Measurements from ENCODE around the gene NFAT5.
A peak's percentile ranks its signal among the peaks of the same experiment; 100 is the strongest.
"Not testable (repeated sequence)": the region's sequence is repeated elsewhere in the genome, so short reads cannot be mapped to it uniquely, and the experiment has no call there.

The NFAT5 gene, protein sequence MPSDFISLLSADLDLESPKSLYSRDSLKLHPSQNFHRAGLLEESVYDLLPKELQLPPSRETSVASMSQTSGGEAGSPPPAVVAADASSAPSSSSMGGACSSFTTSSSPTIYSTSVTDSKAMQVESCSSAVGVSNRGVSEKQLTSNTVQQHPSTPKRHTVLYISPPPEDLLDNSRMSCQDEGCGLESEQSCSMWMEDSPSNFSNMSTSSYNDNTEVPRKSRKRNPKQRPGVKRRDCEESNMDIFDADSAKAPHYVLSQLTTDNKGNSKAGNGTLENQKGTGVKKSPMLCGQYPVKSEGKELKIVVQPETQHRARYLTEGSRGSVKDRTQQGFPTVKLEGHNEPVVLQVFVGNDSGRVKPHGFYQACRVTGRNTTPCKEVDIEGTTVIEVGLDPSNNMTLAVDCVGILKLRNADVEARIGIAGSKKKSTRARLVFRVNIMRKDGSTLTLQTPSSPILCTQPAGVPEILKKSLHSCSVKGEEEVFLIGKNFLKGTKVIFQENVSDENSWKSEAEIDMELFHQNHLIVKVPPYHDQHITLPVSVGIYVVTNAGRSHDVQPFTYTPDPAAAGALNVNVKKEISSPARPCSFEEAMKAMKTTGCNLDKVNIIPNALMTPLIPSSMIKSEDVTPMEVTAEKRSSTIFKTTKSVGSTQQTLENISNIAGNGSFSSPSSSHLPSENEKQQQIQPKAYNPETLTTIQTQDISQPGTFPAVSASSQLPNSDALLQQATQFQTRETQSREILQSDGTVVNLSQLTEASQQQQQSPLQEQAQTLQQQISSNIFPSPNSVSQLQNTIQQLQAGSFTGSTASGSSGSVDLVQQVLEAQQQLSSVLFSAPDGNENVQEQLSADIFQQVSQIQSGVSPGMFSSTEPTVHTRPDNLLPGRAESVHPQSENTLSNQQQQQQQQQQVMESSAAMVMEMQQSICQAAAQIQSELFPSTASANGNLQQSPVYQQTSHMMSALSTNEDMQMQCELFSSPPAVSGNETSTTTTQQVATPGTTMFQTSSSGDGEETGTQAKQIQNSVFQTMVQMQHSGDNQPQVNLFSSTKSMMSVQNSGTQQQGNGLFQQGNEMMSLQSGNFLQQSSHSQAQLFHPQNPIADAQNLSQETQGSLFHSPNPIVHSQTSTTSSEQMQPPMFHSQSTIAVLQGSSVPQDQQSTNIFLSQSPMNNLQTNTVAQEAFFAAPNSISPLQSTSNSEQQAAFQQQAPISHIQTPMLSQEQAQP (N-terminal part only)

DNA sequence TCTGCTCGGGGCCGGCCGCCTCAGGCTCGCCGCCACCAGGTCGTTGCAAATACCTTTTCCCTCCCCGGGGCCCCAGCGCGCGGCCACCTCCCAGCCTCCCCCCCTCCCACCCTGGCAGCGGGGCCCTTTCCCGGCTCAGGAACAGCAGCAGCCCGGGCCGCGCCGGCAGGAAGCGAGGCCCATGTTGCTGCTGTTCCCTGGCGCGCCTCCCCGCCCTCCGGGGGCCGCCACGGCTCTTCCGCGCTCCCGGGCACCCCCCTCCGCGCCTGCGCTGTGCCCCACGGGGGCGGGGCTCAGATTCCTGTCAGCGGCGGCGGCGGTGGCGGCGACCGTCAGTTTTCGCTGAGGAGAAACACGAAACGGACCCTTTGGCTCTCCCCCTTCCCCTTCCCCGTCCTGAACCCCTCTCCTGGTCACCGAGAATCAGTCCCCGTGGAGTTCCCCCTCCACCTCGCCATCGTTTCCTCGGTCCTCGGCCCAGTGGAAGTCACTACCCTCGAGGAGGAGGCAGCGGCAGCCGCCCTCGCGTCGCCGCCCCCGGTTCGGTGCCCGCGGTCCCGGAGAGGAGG, at the start of gene NFAT5:
NFAT5 (plus strand) TSS at position 296 of the 569 bp plus-strand sequence. CDS start 336 bp downstream, outside the sequence.
- peak; percentile 86 for DNase-seq

DNA sequence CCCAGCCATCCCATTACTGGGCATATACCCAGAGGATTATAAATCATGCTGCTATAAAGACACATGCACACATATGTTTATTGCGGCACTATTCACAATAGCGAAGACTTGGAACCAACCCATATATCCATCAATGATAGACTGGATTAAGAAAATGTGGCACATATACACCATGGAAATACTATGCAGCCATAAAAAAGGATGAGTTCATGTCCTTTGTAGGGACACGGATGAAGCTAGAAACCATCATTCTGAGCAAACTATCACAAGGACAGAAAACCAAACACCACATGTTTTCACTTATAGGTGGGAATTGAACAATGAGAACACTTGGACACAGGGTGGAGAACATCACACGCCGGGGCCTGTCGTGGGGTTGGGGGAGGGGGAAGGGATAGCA, 47.9 kb upstream of the NFAT5 start:
- DNase-seq, result not testable (repeated sequence)

DNA sequence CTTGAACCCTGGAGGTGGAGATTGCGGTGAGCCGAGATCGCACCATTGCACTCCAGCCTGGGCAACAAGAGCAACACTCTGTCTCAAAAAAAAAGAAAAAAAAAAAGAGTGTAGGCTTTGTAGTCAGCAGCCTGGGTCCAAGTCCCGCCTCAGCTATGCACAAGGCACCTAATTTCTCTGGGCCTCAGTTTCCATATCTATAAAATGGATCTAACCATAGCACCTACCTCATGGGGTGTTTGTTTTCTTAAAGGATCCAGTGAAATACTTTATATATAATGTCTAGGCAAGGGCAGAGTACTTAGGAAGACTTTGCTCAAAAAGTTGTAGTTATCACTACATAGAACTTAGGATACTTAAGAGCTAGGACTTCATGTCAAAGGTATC, 45.4 kb upstream of the NFAT5 start:
- no peak for DNase-seq

DNA sequence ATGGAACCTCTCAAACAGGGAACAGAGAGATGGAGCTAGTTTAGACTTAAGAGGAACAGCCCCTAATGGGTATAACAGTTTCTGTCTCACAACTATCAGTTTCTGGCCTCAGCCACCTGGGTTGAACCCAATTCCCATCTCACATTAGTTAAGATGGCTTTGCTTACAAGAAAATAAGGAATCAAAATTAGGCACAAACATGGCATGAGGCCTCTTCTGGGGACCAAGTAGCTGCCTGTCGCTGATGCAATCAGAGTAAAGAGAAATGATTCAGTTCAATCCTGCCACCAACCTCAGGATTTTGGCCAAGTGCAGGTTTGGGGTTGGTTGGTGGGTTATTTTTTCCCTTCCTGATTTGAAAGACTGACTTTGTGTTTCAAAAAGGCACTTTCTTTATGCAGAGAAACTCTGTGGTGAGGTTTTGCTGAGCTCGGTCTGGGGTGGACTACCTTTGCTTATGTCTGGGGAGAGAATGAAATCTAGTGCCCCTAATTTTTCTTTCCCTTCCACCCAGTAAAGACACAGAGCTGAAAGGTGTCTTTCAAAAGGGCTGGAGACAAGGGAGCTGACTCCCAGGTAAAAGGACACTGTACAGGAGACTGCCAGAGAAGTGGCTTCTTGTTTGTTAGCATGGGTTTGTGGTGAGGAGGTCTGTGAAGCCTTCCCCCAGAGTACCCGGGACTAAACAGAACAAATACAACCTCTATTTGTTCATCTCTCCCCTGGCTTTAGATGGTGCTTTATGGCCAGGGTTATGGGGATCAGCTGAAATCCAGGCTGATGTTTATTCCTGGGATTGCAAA, 44.8 kb upstream of the NFAT5 start:
- no peak for DNase-seq

DNA sequence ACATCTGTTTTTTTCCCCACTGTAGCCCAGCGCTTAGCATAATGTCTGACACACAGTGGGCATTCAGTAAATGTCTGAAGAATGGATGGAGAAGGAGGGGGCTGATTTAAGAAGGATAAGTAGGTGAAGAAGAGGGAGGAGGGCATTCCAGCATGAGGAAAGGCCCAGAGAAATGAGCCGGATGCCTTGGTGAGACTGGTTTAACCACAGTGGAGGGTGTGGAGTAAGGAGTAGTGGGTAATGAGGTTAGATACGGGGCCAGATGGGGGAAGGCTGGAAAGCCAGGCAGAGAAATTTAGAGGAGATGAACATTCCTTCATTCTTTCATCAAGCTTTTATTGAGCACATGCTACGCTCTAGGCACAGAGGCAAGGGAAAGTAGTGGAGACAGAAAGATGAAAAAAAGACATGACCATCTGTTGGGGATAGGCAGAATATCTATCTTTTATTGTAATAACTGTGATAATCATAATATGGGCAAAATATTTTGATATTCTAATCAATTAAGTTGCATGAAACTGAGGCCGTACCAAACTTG, 43.7 kb upstream of the NFAT5 start:
- DNase-seq, result no peak

DNA sequence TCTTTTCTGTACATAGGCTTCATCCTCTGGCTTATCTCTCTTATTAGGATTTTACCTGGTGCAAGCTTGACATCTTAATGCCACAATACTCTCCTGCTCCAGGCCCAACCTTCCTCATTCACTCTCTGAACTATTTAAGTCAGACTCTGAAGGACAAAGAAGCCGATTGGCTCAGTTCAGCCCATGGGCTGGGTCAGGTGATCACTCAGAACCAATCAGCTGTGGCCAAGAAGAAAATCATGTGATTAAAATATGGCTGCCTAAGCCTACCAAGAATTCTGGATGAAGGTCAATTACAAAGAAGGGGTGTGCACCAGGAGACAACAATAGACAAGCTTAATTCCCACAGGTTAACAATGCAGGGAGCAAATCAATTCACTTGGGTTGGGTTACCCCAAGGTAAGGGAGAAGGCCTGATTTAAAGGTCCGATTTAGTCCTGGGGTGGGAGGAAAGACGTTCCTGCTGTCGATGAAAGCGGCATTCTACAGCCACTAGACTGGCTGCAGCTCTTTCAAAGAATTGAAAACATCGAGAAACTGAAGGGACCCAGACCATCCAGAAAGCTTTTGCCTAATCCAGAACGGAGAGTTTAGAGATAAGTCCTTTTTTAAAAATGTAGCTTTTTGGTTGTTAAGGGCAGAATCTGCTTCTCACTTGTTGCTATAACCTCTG, 42.9 kb upstream of the NFAT5 start:
- no peak for DNase-seq

DNA sequence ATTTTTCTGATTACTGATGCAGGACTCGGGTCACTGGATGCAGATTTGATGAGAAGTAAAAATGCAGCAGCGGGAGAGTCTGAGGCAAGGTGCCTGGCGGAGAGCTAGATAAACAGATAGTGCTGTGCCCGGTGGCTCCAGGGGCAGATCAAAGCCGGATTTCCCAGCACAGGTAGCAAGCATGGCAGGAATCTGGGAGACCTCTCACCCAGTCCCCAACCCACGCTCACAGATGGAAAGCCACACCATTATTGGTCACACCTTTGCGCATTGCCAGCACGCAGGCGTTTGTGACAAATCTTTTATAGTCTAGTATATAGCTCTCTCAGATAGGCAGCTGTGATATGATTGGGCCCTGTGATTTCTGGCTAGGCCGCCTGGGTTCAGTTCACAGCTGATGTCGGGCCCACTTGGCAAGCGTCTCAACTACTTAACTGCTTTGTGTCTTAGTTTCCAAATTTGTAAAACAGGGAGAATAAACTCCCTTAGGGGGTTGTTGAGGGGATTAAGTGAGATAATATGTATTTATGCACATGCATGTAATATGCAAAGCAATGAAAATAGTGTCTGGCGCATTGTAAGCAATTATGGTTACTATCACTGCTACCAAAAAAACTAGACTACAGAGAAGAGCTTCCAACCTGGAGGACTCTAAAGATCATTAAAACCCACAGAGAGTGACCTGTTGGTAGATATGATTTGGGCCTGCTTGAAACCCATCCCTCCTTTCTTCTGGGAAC, 42.0 kb upstream of the NFAT5 start:
- no peak for DNase-seq

DNA sequence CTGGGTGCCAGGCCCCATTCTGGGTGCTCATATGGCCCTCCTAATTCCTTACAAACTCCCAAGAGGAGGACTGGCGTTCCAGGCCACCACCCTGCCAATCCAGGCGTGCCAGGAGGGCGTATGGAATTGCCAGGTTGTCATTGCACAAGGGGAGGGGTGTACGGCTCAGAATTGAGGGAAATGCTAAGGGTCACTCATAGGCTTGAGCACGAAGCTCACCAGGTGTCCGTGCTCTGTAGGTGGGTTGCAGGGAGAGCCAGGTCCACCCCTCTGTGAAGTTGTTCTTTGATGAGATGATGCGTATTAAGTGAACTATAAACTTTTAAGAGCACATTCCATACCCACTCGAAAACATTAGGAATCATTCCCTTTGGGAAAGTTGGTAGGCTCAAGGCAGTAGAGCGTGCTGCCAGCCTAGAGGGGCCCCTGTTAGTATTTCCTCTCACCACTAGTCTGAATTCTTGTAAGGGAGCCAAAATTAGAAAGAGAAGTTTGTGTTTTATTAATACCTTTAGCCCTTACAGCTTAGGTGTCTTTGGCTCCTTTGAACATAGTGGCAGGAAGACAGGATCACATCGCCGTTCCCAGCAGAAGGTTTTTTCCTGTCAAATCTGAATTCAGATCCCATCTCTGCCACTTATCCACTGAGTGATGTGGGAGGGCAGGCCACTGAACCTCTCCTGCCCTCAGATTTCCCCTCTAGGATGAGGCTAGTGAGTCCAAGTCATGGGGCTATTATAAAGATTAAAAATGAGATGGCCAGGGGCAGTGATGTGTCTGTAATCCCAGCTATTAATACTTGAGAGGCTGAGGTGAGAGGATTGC, 38.7 kb upstream of the NFAT5 start:
- no peak for DNase-seq

DNA sequence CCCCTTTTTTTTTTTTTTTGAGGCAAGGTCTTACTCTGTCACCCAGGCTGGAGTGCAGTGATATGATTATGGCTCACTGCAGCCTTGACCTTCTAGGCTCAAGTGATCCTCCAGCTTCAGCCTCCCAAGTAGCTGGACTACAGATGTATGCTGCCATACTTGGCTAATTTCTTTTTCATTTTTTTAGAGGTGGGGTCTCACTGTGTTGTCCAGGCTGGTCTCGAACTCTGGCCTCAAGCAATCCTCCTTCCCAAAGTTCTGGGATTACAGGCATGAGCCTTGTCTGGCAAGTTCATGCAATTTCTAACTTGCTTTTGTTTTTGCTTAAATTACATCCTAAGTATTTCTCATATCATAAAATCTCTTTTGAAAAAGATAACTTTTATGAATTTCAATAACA, 33.8 kb upstream of the NFAT5 start:
- DNase-seq, result no peak

DNA sequence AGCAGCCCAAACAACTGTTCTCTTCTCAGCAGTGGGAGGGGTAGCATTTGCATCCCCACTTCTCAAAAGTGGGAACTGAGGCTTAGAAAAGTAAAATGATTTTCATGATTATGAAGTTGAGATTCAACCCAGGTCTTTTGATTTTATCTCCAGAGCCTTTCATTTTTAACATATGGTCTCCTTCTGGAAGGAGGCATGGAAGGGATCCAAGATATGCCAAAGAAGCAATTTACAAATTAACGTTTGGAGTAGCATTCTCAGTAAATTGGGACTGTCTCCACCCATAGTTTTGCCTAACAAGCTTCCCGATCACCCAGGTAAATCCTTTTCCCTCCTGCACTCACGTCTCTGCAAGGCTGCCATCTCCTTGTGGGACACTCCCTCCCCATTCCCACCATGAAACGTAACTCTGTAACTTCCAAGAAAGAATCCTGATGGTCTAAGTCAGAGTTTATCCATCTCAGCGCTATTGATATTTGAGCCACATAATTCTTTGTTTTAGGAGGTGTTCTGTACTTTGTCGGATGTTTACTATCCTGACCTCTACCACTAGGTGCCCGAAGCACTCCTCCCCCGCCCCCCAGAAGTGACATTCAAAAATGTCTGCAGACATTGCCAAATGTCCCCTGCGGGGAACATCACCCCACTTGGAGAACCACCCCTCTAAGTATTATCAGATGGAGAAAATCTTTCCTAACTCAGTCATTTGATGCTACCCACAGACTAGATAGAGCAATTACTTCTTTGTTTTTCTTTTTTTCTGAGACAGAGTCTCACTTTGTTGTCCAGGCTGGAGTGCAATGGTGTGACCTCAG, 32.9 kb upstream of the NFAT5 start:
- DNase-seq, result no peak

DNA sequence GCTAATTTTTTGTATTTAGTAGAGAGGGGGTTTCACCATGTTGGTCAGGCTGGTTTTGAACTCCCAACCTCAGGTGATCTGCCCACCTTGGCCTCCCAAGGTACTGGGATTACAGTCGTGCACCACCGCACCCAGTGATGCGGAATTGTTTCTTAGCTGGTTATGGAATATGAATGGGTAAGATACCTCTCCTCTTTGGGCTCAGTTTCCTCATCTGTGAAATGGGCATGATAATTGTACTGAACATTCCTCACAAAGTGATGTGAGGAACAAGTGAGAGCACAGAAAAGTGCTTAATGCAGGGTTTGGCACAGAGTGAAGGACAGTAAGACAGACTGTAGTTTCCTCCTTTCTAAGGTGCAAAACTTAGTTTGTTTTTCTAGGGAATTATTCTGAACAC, 31.0 kb upstream of the NFAT5 start:
- no peak for DNase-seq

DNA sequence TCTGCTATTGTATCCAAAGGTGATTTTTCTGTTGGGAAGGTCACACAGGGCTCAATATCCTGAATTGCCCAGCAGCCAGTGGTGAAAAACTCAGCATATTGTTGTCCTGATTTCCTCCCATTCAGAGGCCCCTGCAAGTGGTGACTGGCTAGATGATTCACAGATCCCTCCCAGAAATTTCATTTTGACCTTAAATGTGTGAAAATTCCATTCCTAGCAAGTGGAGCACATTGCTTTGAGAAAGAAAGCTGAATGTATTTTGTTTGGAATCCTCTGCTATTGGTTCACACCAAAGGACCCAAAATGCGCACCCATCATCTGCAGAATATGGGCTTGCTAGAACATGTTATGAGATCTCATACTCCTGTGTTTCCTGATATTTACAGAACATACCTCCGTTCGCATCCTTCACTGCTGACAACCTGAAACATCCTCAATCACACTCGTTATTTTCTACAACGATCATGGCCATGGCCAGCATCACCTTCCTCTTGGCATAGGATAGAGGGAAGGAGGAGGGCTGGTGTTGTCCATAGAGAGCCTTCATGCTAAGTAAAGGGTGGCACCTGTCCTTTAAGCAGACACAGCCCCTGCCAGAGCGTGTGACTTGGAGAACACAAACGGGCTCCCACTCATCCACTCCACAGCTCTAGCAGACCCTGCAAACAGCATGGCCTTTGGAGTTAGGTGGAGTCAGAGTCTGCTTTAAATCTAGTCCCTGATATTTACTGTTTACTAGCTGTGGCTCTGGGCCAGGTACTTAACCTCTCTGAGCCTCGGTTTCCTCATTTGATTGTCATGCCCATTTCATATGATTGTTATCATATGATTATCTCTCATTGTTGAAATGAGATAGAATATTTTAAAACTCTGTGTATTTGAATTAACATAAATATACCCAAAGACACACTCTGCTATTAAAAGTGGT, 30.4 kb upstream of the NFAT5 start:
- DNase-seq, result no peak

DNA sequence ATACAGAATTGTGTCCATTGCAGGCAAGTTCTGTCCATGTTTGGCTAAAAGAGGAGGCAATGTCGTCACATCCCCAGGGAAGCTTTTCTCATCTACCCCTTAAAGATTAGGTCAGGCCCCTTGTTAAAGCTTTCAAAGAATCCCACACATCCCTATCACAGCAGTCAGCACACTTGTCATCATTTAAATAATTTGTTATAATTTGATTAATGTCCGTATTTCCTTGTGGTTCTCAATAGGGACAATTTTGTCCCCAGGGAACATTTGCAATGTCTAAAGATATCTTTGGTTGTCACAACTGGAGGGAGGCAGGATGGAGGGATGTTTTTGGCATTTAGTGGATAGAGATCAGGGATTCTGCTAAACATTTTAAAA, 28.1 kb upstream of the NFAT5 start:
- no peak for DNase-seq

DNA sequence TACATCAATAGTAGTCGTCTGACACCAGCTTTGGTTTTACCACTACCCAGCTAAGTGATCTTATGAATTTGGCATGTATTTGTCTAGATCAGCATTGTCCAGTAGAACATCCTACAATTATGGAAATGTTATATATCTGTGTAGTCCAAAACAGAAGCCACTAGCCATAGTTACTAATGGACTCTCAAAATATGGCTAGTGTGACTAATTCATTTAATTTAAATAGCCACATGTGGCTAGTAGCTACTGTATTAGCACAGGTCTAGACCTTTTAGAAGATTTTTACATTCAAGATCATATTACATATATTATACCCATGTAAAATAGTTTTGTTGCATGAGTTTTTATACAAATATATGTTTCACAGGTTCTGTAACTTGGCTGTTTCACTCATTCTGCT, 27.0 kb upstream of the NFAT5 start:
- DNase-seq, result no peak

DNA sequence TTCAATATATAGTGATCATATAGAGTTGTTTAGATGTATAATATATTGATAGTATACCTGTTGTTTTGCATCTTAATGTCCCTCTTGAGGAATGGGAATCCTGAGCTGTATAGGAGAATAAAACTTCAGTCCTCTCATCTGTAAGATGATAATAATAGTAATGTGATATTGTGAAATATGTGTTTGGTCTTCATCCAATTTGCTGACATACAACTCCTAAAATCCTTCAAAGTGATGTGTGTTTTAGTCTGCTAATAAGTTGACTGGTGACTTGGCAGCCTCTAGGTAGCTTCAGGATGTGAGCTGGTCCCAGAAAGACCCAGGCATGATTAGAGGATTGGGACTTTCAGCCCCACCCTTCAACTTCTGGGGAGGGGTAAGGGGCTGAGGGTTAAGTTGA, 22.8 kb upstream of the NFAT5 start:
- DNase-seq, result no peak

DNA sequence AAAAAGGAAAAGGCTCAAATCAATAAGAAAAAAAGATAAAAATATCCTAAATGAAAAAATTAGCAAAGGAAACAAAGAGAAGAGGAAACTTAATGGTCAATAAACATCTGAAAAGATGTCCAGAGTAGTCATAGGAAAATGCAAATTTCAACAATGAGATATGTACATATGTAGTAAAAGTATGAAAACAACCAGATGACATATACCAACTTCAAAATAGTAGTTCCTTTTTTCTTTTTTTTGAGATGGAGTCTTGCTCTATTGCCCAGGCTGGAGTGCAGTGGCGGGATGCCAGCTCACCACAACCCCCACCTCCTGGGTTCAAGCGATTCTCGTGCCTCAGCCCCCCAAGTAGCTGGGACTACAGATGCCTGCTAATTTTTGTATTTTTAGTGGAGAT, 21.7 kb upstream of the NFAT5 start:
- DNase-seq, result no peak

DNA sequence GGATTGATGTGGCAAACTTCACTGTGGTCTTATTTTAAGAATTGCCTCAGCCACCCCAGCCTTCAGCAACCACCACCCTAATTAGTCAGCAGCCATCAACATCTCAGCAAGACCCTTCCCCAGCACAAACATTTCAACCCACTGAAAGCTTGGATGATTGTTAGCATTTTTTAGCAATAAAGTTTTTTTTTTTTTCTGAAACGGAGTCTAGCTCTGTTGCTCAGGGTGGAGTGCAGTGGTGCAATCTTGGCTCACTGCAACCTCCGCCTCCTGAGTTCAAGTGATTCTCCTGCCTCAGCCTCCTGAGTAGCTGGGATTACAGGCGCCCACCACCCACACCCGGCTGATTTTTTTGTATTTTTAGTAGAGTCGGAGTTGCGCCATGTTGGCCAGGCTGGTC, 19.1 kb upstream of the NFAT5 start:
- not testable (repeated sequence) for DNase-seq

DNA sequence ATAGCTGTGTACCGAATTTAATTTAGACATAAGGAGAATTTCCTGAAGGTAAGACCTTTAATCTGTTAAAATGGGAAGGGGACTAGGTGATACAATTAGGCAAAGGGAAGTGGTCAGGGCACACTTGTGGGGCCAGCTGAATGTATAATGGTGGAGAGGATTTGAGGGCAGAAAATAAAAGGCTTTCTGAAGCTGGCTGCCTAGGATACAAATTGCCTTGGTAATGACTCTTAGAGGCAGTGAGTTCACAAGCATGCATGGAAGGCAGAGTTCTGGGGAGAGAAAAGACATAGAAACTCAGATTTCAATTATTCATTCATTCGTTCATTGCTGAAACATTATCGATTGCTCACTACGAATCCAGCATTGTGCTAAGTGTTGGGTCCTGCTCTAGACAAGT, 12.4 kb upstream of the NFAT5 start:
- DNase-seq, result no peak

Measured in CD4-positive, alpha-beta T cell treated with Interleukin-15 for 1 hour (primary cell).